B cell (primary cell): Measurements from ENCODE around the gene FOXO1. TPM values are rescaled to one million over a fixed set of nuclear protein-coding genes. Genes with fewer than 3 reads are reported as not detected.

Experiments used
- ATAC-seq: fragments of 200-7000 bp; cut with Tn5 transposase; one replicate; pipeline ENCODE4 v1.10.0; 2021; ENCODE audit warnings: low read depth, mild to moderate bottlenecking, moderate number of reproducible peaks, moderate library complexity
- CTCF ChIA-PET: fragments of 350-600 bp; sonication (Branson Sonifier 250); formaldehyde crosslinking; loops from one replicate; lab custom pipeline; 2021; ENCODE audit warnings: antibody characterized with exemption, inconsistent platforms; lab: Charles Lee
- POLR2A ChIA-PET: fragments of 350-600 bp; sonication (Branson Sonifier 250); formaldehyde crosslinking; loops from one replicate; lab custom pipeline; 2021; ENCODE audit warnings: antibody characterized with exemption; lab: Charles Lee
- DNase-seq: peaks from one replicate; pipeline ENCODE4 v3.0.0; 2013
- H2AFZ ChIP-seq: 2 replicates; pipeline ENCODE4 v1.6.1; 2012; ENCODE audit warnings: mild to moderate bottlenecking, low read depth, low read length; ENCODE audit not compliant: insufficient read depth, poor library complexity, severe bottlenecking
- H3K27ac ChIP-seq, 2 donors: 1 replicate in 1 of 2; 2 replicates in 1 of 2; pipeline ENCODE4 v1.5.1; 2012 to 2013; ENCODE audit warnings: low read length in 2 of 2, mild to moderate bottlenecking in 2 of 2, moderate library complexity in 1 of 2
- H3K27me3 ChIP-seq, 4 experiments: fragments of 200-600 bp in 1 of 4; sonication (generic) in 1 of 4; replicated peaks in 1 of 4; 1 replicate in 2 of 4; 2 replicates in 2 of 4; pipeline versions ENCODE4 v1.6.1 to v1.7.0; 2013 to 2016; ENCODE audit warnings: low read length in 3 of 4, mild to moderate bottlenecking in 2 of 4, mixed read lengths in 1 of 4, moderate library complexity in 1 of 4; ENCODE audit not compliant: insufficient read depth in 4 of 4, control insufficient read depth in 3 of 4; ENCODE audit errors: control extremely low read depth in 1 of 4
- H3K36me3 ChIP-seq, 2 experiments: replicated peaks in 1 of 2; 1 replicate in 1 of 2; 2 replicates in 1 of 2; pipeline versions ENCODE4 v1.6.1 to v1.7.1; 2013; ENCODE audit warnings: low read length in 1 of 2; ENCODE audit not compliant: insufficient read depth in 2 of 2, control insufficient read depth in 1 of 2; ENCODE audit errors: control extremely low read depth in 1 of 2, extremely low read depth in 1 of 2
- H3K4me1 ChIP-seq, 2 donors: fragments of 200-600 bp in 1 of 2; sonication (generic) in 1 of 2; 1 replicate in 1 of 2; 2 replicates in 1 of 2; pipeline versions ENCODE4 v1.5.1 to v1.6.1; 2013 to 2017; ENCODE audit warnings: low read length in 2 of 2; ENCODE audit not compliant: control insufficient read depth in 2 of 2, insufficient read depth in 2 of 2
- H3K4me2 ChIP-seq: replicated peaks from 2 replicates; pipeline ENCODE3; 2012; ENCODE audit warnings: mild to moderate bottlenecking, low read depth, low read length; ENCODE audit not compliant: poor library complexity, severe bottlenecking
- H3K4me3 ChIP-seq, 5 experiments: fragments of 200-600 bp in 1 of 5; sonication (generic) in 1 of 5; 1 replicate in 3 of 5; 2 replicates in 2 of 5; pipeline versions ENCODE4 v1.5.1 to v1.7.0; 2011 to 2016; ENCODE audit warnings: low read length in 4 of 5, mild to moderate bottlenecking in 4 of 5, low read depth in 2 of 5, control low read depth in 1 of 5, moderate library complexity in 1 of 5; ENCODE audit not compliant: insufficient read depth in 1 of 5; ENCODE audit errors: control extremely low read depth in 1 of 5, extremely low read depth in 1 of 5
- H3K79me2 ChIP-seq: fragments of 200-600 bp; sonication (generic); one replicate; pipeline ENCODE4 v1.6.0; 2016; ENCODE audit warnings: low read length; ENCODE audit not compliant: control insufficient read depth, insufficient read depth
- H3K9ac ChIP-seq: fragments of 200-600 bp; sonication (generic); 2 replicates; pipeline ENCODE4 v1.6.1; 2017; ENCODE audit warnings: mild to moderate bottlenecking, low read length, moderate library complexity
- H3K9me3 ChIP-seq, 3 donors: one replicate each; pipeline versions ENCODE4 v1.6.1 to v1.7.1; 2013; ENCODE audit warnings: low read length in 2 of 3; ENCODE audit not compliant: control insufficient read depth in 2 of 3, insufficient read depth in 1 of 3; ENCODE audit errors: control extremely low read depth in 1 of 3
- H4K20me1 ChIP-seq: 2 replicates; pipeline ENCODE4 v1.6.0; 2012; ENCODE audit warnings: mild to moderate bottlenecking, low read length; ENCODE audit not compliant: insufficient read depth, control insufficient read depth, poor library complexity, severe bottlenecking
- H3K27ac Mint-ChIP-seq: one replicate; pipeline ENCODE4 v1.8.0; 2021; ENCODE audit warnings: mixed read lengths
- H3K27me3 Mint-ChIP-seq: one replicate; pipeline ENCODE4 v1.8.0; 2021; ENCODE audit warnings: mixed read lengths
- H3K4me1 Mint-ChIP-seq: one replicate; pipeline ENCODE4 v1.8.0; 2021; ENCODE audit warnings: mixed read lengths
- H3K4me3 Mint-ChIP-seq: one replicate; pipeline ENCODE4 v1.8.0; 2021; ENCODE audit warnings: mixed read lengths
- H3K9me3 Mint-ChIP-seq: one replicate; pipeline ENCODE4 v1.8.0; 2022; ENCODE audit warnings: mixed read lengths; ENCODE audit not compliant: insufficient read depth
- EZH2 ChIP-seq: IDR thresholded peaks from 2 replicates; pipeline ENCODE4 v1.6.1; 2012; ENCODE audit warnings: borderline replicate concordance, low read depth, mild to moderate bottlenecking, moderate library complexity, low read length; ENCODE audit not compliant: insufficient read depth, poor library complexity, severe bottlenecking
- WGBS: methylation state at CpG from one replicate; pipeline ENCODE4 v1.1.5; 2013; ENCODE audit warnings: missing lambda C conversion rate; ENCODE audit not compliant: insufficient coverage; 5-methylcytosine and 5-hydroxymethylcytosine counted together
- intact Hi-C: fragments of 100-400 bp; cut with micrococcal nuclease; formaldehyde crosslinking; loops from one replicate; pipeline ENCODE4 v1.10.0; 2022
- polyA plus RNA-seq: library from polyadenylated mRNA; depleted of rRNA; stranded (reverse); fragments of >200 nt; gene quantifications from 2 replicates; pipeline ENCODE4 v1.2.3, GENCODE V29; 2012
- total RNA-seq, 2 donors: library from RNA; stranded (reverse); fragments of 120-200 nt in 1 of 2; gene quantifications; 1 replicate in 1 of 2; 2 replicates in 1 of 2; pipeline versions ENCODE4 v1.2.3 to v1.2.4, GENCODE V29; 2013 to 2022
- TF ChIP-seq, protein P1 (sequence below): fragments of 200-600 bp; IDR thresholded peaks from one replicate; pipeline ENCODE4 v1.8.0; 2022; ENCODE audit warnings: antibody characterized with exemption, mild to moderate bottlenecking

FOXO1 gene
- total and polyA plus RNA-seq, 2 donors (not counting 1 experiment from before 2014, with no cell fraction given): 22.8 to 77.9 TPM

DNA sequence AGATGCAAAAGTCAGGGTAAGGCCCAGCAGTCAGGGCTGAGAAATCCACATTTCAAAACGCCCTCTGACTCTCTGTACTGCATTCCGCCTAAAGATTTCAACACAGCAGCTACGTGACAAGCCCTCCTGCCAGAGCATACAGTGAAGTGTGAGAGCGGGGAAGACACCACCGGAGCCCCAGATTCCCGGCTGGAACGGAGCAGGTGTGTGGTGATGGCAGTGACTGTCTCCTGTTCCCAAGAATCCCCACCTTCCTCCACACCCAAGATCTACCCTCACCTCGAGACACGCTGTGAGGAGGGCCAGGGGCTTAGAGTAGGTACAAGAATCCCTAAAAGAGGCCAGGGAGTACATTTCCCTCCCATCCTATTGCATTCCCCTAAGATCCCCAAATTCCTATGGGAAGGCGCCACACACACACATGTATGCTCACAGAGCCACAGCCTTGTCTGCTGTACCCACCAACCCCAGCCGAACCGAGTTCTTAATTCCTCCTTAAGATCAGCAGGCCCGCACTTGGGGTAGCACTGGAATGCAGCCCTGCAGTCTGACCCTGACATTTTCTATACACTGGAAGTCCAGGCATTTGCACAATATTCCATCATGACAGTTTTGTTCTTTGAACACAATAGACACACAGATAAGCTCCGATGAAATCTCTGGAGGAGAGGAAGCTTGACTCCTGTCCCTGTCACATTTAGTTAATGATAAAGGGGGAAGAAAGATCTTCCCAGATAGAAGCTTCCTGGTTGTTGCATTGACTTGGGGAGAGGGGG is 102.9 kb downstream of the FOXO1 start:
- no peak for ATAC-seq
- H3K4me3 ChIP-seq: no peak overlapping the region
- no peaks in the 10 kb centered on the region for H3K9me3 ChIP-seq

More for the DNA sequence above, 102.9 kb downstream of the FOXO1 start:
- intact Hi-C loops: loop anchor here (2.0 kb wide), 1 partner anchor 25 kb away; no protein-coding TSS in a partner anchor
- no peak overlapping the region for H3K9ac ChIP-seq
- peaks cover 61 to 75% of the 10 kb centered on the region in 2 donors for H3K4me1 ChIP-seq
- H3K4me2 ChIP-seq: peak overlapping the region; percentile 42
- no peak overlapping the region for H2AFZ ChIP-seq
- peak overlapping the region; percentile 22 for H3K27ac Mint-ChIP-seq
- ChIA-PET CTCF (interaction anchor here (0.6 to 2.6 kb wide), 6 partner anchors 14 to 494 kb away, joined by 3 to 7 read pairs (median 3); no protein-coding TSS in a partner anchor), POLR2A (interaction anchor here (0.5 to 1.0 kb wide), 2 partner anchors 9 to 39 kb away, joined by 3 to 6 read pairs; no protein-coding TSS in a partner anchor)
- H3K79me2 ChIP-seq: peaks cover 94% of the 10 kb centered on the region
- H3K4me1 Mint-ChIP-seq: peaks cover 84% of the 10 kb centered on the region
- no peak for TF ChIP-seq EZH2
- TF ChIP-seq, protein P1, sequence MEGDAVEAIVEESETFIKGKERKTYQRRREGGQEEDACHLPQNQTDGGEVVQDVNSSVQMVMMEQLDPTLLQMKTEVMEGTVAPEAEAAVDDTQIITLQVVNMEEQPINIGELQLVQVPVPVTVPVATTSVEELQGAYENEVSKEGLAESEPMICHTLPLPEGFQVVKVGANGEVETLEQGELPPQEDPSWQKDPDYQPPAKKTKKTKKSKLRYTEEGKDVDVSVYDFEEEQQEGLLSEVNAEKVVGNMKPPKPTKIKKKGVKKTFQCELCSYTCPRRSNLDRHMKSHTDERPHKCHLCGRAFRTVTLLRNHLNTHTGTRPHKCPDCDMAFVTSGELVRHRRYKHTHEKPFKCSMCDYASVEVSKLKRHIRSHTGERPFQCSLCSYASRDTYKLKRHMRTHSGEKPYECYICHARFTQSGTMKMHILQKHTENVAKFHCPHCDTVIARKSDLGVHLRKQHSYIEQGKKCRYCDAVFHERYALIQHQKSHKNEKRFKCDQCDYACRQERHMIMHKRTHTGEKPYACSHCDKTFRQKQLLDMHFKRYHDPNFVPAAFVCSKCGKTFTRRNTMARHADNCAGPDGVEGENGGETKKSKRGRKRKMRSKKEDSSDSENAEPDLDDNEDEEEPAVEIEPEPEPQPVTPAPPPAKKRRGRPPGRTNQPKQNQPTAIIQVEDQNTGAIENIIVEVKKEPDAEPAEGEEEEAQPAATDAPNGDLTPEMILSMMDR: no peak
- 91% methylated on average over 7 of the region's 14 CpGs for WGBS
- no peaks in the 10 kb centered on the region for H3K27me3 Mint-ChIP-seq
- peak overlapping the region in 1 of 2 donors; percentile 36 for H3K27ac ChIP-seq
- H3K36me3 ChIP-seq: peaks cover 0 to 22% of the 10 kb centered on the region in 2 experiments
- H4K20me1 ChIP-seq: peaks cover 85% of the 10 kb centered on the region
- H3K27me3 ChIP-seq: no peaks in the 10 kb centered on the region
- H3K4me3 Mint-ChIP-seq: peak overlapping the region; percentile 52
- H3K9me3 Mint-ChIP-seq: no peaks in the 10 kb centered on the region
- no peak for DNase-seq
